Mesenchymal stem cell (in vitro differentiated cells and primary cell): ENCODE results near the gene CDH23.

Source experiments
- DNase-seq: peaks from one replicate; pipeline ENCODE4 v3.0.0-alpha.2; 2013
- H2AFZ ChIP-seq: one replicate; pipeline ENCODE4 v1.6.1; 2013; ENCODE audit warnings: low read depth, mild to moderate bottlenecking, control low read depth, inconsistent platforms, low read length, moderate library complexity
- H2AK5ac ChIP-seq: 2 replicates; pipeline ENCODE4 v1.6.1; 2013; ENCODE audit warnings: low read length, moderate library complexity, mild to moderate bottlenecking, inconsistent platforms; ENCODE audit not compliant: severe bottlenecking
- H2BK120ac ChIP-seq: one replicate; pipeline ENCODE4 v1.6.1; 2013; ENCODE audit warnings: low read depth, mild to moderate bottlenecking, inconsistent platforms, low read length, moderate library complexity
- H2BK12ac ChIP-seq, 2 experiments: one replicate each; pipeline ENCODE4 v1.6.1; 2013; ENCODE audit warnings: inconsistent platforms in 2 of 2, low read length in 2 of 2, mild to moderate bottlenecking in 2 of 2, moderate library complexity in 2 of 2, control low read depth in 1 of 2
- H2BK15ac ChIP-seq: one replicate; pipeline ENCODE4 v1.6.1; 2013; ENCODE audit warnings: mild to moderate bottlenecking, low read depth, inconsistent platforms; ENCODE audit not compliant: poor library complexity, severe bottlenecking
- H2BK5ac ChIP-seq: 2 replicates; pipeline ENCODE4 v1.6.1; 2013; ENCODE audit warnings: low read depth, mild to moderate bottlenecking, low read length, control low read depth, inconsistent platforms; ENCODE audit not compliant: poor library complexity, severe bottlenecking
- H3K14ac ChIP-seq, 2 experiments: one replicate each; pipeline ENCODE4 v1.6.1; 2013; ENCODE audit warnings: inconsistent platforms in 2 of 2, low read length in 2 of 2, control low read depth in 1 of 2, mild to moderate bottlenecking in 1 of 2, moderate library complexity in 1 of 2
- H3K18ac ChIP-seq, 2 experiments: one replicate each; pipeline ENCODE4 v1.6.1; 2013; ENCODE audit warnings: inconsistent platforms in 2 of 2, low read length in 2 of 2, control low read depth in 1 of 2, low read depth in 1 of 2, mild to moderate bottlenecking in 1 of 2
- H3K23ac ChIP-seq, 2 experiments: one replicate each; pipeline ENCODE4 v1.6.1; 2013; ENCODE audit warnings: inconsistent platforms in 2 of 2, low read length in 2 of 2, mild to moderate bottlenecking in 2 of 2, moderate library complexity in 2 of 2, control low read depth in 1 of 2
- H3K27ac ChIP-seq: 2 replicates; pipeline ENCODE4 v1.5.1; 2013; ENCODE audit warnings: mild to moderate bottlenecking, moderate library complexity, low read length, control low read depth, inconsistent platforms; ENCODE audit not compliant: poor library complexity, severe bottlenecking
- H3K27me3 ChIP-seq, 2 experiments: 2 replicates each; pipeline versions ENCODE4 v1.6.1 to v1.7.0; 2013; ENCODE audit warnings: low read length in 2 of 2, mild to moderate bottlenecking in 2 of 2, moderate library complexity in 2 of 2, control low read depth in 1 of 2, inconsistent platforms in 1 of 2; ENCODE audit not compliant: control insufficient read depth in 1 of 2, insufficient read depth in 1 of 2
- H3K36me3 ChIP-seq, 2 experiments: 2 replicates each; pipeline versions ENCODE4 v1.6.1 to v1.7.0; 2013; ENCODE audit warnings: low read length in 2 of 2, control low read depth in 1 of 2, inconsistent platforms in 1 of 2, low read depth in 1 of 2, mild to moderate bottlenecking in 1 of 2; ENCODE audit not compliant: insufficient read depth in 2 of 2, control insufficient read depth in 1 of 2
- H3K4ac ChIP-seq, 2 experiments: one replicate each; pipeline ENCODE4 v1.6.1; 2013; ENCODE audit warnings: inconsistent platforms in 2 of 2, low read length in 2 of 2, mild to moderate bottlenecking in 2 of 2, moderate library complexity in 2 of 2, control low read depth in 1 of 2, low read depth in 1 of 2
- H3K4me1 ChIP-seq: 2 replicates; pipeline ENCODE4 v1.6.1; 2013; ENCODE audit warnings: low read depth, low read length, control low read depth; ENCODE audit not compliant: control insufficient read depth, insufficient read depth
- H3K4me2 ChIP-seq: 2 replicates; pipeline ENCODE4 v1.6.1; 2013; ENCODE audit warnings: low read length, mild to moderate bottlenecking, inconsistent platforms; ENCODE audit not compliant: poor library complexity, severe bottlenecking
- H3K4me3 ChIP-seq, 2 experiments: 2 replicates each; pipeline versions ENCODE4 v1.5.1 to v1.7.0; 2013; ENCODE audit warnings: low read length in 2 of 2, mild to moderate bottlenecking in 2 of 2, control low read depth in 1 of 2, low read depth in 1 of 2; ENCODE audit not compliant: insufficient read depth in 1 of 2
- H3K79me1 ChIP-seq: replicated peaks from 2 replicates; pipeline ENCODE4 v1.6.1; 2013; ENCODE audit warnings: mild to moderate bottlenecking, control low read depth, low read length, inconsistent platforms; ENCODE audit not compliant: poor library complexity, severe bottlenecking
- H3K9ac ChIP-seq: 2 replicates; pipeline ENCODE4 v1.7.0; 2013; ENCODE audit warnings: mild to moderate bottlenecking, low read length, moderate library complexity
- H3K9me3 ChIP-seq: 2 replicates; pipeline ENCODE4 v1.7.0; 2013; ENCODE audit warnings: mild to moderate bottlenecking, low read length; ENCODE audit not compliant: control insufficient read depth
- H4K8ac ChIP-seq: one replicate; pipeline ENCODE4 v1.6.1; 2013; ENCODE audit warnings: inconsistent platforms, mild to moderate bottlenecking, low read length, moderate library complexity
- H4K91ac ChIP-seq: one replicate; pipeline ENCODE4 v1.6.1; 2013; ENCODE audit warnings: mild to moderate bottlenecking, low read length, inconsistent platforms
- WGBS: methylation state at CpG from one replicate; pipeline ENCODE4 v1.1.7; 2013; ENCODE audit warnings: mixed read lengths; 5-methylcytosine and 5-hydroxymethylcytosine counted together

The CDH23 gene

GRCh38 chr10:71394926-71395562 is 1.7 kb upstream of the CDH23 start:
- no peak for DNase-seq
- H3K36me3 ChIP-seq, result no peaks in the 10 kb centered on the region
- H3K9ac ChIP-seq, result no peak overlapping the region
- H3K9me3 ChIP-seq, result no peaks in the 10 kb centered on the region
- no peak overlapping the region for H3K4me3 ChIP-seq
- H2BK15ac ChIP-seq, result no peak overlapping the region
- no peak overlapping the region for H3K4ac ChIP-seq
- H3K23ac ChIP-seq, result no peak overlapping the region
- no peak overlapping the region for H4K8ac ChIP-seq
- peaks cover 91 to 93% of the 10 kb centered on the region in 2 experiments for H3K27me3 ChIP-seq
- H2BK120ac ChIP-seq, result no peak overlapping the region
- H2AFZ ChIP-seq, result no peak overlapping the region
- H2BK12ac ChIP-seq, result no peak overlapping the region
- H3K4me1 ChIP-seq, result peaks cover 15% of the 10 kb centered on the region
- no peak overlapping the region for H2AK5ac ChIP-seq
- 91% methylated on average over 11 of the region's 11 CpGs for WGBS
- H3K18ac ChIP-seq, result no peak overlapping the region
- H3K14ac ChIP-seq, result no peak overlapping the region
- no peak overlapping the region for H4K91ac ChIP-seq
- no peak overlapping the region for H3K27ac ChIP-seq
- no peak overlapping the region for H3K4me2 ChIP-seq
- H3K79me1 ChIP-seq, result no peaks in the 10 kb centered on the region
- no peak overlapping the region for H2BK5ac ChIP-seq

GRCh38 chr10:71395621-71396020 is 1.1 kb upstream of the CDH23 start:
- Histone ChIP-seq H2BK12ac (no peak overlapping the region), H4K8ac (no peak overlapping the region), H2AFZ (no peak overlapping the region), H3K79me1 (no peaks in the 10 kb centered on the region), H3K4me3 (no peak overlapping the region), H3K18ac (no peak overlapping the region), H3K14ac (no peak overlapping the region), H2BK15ac (no peak overlapping the region), H3K9ac (no peak overlapping the region), H3K23ac (no peak overlapping the region), H3K4me1 (peaks cover 15% of the 10 kb centered on the region), H2AK5ac (no peak overlapping the region), H3K27me3 (peaks cover 89 to 91% of the 10 kb centered on the region in 2 experiments), H2BK5ac (no peak overlapping the region), H3K4ac (no peak overlapping the region), H3K36me3 (no peaks in the 10 kb centered on the region), H3K27ac (no peak overlapping the region), H2BK120ac (no peak overlapping the region), H3K9me3 (no peaks in the 10 kb centered on the region), H3K4me2 (no peak overlapping the region), H4K91ac (no peak overlapping the region)
- no peak for DNase-seq
- WGBS, result 100% methylated on average over 1 of the region's 4 CpGs

GRCh38 chr10:71396084-71396710 is 523 bp upstream of the CDH23 start:
- no peak overlapping the region for H2BK5ac ChIP-seq
- H3K4me1 ChIP-seq, result peaks cover 15% of the 10 kb centered on the region
- H2AFZ ChIP-seq, result no peak overlapping the region
- no peak overlapping the region for H3K4ac ChIP-seq
- no peak overlapping the region for H2BK120ac ChIP-seq
- no peak overlapping the region for H4K91ac ChIP-seq
- no peak overlapping the region for H3K4me3 ChIP-seq
- peak overlapping the region; percentile 59 for H3K4me2 ChIP-seq
- no peak overlapping the region for H3K27ac ChIP-seq
- no peak overlapping the region for H3K9ac ChIP-seq
- 12% methylated on average over 36 of the region's 46 CpGs for WGBS
- no peak overlapping the region for H2AK5ac ChIP-seq
- no peak overlapping the region for H3K18ac ChIP-seq
- H4K8ac ChIP-seq, result no peak overlapping the region
- no peak overlapping the region for H2BK12ac ChIP-seq
- H2BK15ac ChIP-seq, result no peak overlapping the region
- H3K79me1 ChIP-seq, result no peaks in the 10 kb centered on the region
- H3K27me3 ChIP-seq, result peaks cover 88 to 89% of the 10 kb centered on the region in 2 experiments
- peak; percentile 6 for DNase-seq
- H3K36me3 ChIP-seq, result no peaks in the 10 kb centered on the region
- no peaks in the 10 kb centered on the region for H3K9me3 ChIP-seq
- no peak overlapping the region for H3K23ac ChIP-seq
- H3K14ac ChIP-seq, result no peak overlapping the region

GRCh38 chr10:71397296-71398212 is 834 bp downstream of the CDH23 start:
- no peak overlapping the region for H3K27ac ChIP-seq
- no peak overlapping the region for H3K4ac ChIP-seq
- peak overlapping the region; percentile 49 for H3K4me2 ChIP-seq
- no peak for DNase-seq
- no peaks in the 10 kb centered on the region for H3K79me1 ChIP-seq
- H2BK15ac ChIP-seq, result no peak overlapping the region
- no peak overlapping the region for H2BK120ac ChIP-seq
- peaks cover 79 to 83% of the 10 kb centered on the region in 2 experiments for H3K27me3 ChIP-seq
- H3K4me3 ChIP-seq, result peak overlapping the region in 1 of 2 experiments; percentile 47
- no peaks in the 10 kb centered on the region for H3K36me3 ChIP-seq
- no peak overlapping the region for H3K14ac ChIP-seq
- H2BK12ac ChIP-seq, result no peak overlapping the region
- peaks cover 15% of the 10 kb centered on the region for H3K4me1 ChIP-seq
- no peak overlapping the region for H3K9ac ChIP-seq
- H3K9me3 ChIP-seq, result no peaks in the 10 kb centered on the region
- H4K8ac ChIP-seq, result no peak overlapping the region
- no peak overlapping the region for H2AK5ac ChIP-seq
- no peak overlapping the region for H3K23ac ChIP-seq
- no peak overlapping the region for H2BK5ac ChIP-seq
- WGBS, result 2% methylated on average over 69 of the region's 82 CpGs
- no peak overlapping the region for H2AFZ ChIP-seq
- no peak overlapping the region for H4K91ac ChIP-seq
- no peak overlapping the region for H3K18ac ChIP-seq
